ENCODE results near the gene TNP2.
"Not testable (repeated sequence)": the region's sequence is repeated elsewhere in the genome, so short reads cannot be mapped to it uniquely, and the experiment has no call there.

The TNP2 gene

DNA sequence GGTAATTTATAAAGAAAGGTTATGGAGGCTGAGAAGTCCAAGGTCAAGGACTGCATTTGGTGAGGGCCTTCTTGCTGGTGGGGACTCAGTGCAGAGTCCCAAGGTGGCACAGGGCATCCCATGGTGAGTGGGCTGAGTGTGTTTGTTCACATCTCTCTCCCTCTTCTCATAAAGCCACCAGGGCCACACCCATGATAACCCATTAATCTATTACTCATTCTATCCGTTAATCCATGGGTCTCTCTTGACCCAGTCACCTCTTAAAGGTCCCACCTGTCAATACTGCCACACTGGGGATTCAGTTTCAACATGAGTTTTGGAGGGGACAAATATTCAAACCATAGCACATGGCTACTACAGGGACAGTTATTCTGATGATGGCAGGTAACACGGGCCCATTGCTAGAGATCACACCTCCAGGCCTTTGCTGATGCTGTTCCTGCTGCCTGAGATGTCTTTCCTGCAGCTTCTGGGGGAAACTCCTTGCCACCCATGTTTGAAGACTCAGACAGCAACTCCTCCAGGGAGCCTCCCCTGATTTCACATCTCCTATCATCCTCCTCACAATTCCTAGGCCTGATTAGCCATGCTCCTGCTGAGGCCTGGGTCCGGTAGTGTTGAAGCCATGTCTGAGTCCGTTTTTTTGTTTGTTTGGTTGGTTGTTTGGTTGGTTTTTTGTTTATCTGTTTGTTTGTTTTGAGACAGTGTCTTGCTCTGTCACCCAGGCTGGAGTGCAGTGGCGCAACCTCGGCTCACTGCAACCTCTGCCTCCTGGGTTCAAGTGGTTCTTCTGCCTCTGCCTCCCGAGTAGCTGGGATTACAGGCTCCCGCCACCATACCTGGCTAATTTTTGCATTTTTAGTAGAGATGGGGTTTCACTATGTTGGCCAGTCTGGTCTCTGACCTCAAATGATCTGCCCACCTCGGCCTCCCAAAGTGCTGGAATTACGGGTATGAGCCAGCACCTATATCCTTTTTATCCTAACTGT is 29.2 kb downstream of the TNP2 start:
- no peak for DNase-seq

DNA sequence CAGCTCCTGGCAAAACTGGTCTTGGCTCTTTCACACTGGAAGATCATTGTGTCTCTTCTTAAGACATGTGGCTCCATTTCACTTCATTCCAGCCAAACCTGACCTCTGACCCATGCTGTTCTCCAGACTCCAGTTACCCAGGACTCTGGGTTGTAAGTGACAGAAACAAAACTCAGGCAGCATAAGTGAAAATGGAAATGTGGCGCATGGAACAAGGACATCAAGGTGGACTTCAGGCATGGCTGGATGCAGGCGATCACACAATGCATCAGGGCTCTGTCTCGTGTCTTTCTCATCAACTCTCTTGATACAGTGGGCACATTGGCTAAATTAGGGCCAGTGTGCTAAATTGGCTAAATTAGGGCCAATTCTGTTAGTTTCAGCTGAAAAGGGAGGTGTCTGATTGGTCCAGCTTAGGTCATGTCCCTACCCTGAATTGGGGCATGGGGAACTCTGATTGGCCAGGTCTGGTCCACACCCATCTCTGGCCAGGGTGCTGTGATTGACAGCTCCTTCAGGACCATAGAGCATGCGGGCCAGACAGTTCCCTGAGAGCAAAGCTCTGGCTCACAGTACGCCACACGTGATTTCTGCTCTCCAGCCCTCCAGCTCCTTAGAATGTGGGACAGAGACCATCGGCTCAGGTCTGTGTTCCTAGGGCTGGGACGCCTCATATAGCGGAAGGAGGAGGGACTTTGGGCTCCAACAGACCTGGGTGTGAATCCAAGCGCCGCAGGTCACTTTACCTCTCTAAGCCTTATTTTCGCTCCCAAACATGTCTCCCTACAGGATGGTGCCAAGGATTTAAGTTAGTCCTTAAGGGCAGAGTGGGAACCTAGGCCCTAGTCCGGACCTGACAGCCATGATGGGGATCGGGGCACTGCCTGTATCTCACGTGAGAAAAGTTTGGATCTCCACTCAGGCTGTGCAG is 30.6 kb downstream of the TNP2 start:
- DNase-seq, result no peak

DNA sequence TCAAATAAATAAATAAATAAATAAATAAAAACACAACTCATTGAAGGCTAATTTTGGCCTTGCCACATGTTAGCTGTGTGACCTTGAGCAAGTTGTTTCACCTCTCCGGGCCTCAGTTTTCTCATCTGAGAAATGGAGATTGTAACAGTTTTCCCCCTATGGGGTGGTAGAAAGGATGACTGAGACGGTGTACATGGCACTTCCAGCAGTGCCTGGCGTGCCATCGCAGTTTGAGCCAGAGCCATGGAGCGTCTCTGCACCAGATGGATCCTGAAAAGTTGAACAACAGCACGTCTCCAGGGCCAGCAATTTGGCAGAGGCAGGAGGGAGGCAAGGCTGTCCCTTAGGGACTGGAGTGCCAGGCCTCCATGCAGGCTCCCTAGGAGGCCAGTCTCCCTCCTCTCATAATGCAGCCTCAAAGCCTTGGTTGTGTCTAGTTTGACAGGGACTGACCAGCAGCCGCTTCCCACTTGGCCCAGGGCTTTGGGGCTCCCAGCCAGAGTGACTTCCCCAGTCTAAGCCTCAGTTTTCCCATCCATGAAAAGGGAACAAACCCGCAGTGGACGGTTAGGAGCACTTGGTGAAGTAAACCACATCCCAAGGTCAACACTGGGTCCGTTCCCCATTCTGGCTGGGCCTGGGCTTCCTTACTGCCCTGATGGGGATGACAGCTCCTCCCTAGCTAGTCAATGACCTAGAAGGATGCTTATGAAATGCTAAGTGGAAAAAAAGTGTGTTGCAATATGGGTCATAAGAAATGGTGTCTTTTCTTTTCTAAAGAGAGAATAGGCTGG is 32.5 kb downstream of the TNP2 start:
- DNase-seq, result no peak

DNA sequence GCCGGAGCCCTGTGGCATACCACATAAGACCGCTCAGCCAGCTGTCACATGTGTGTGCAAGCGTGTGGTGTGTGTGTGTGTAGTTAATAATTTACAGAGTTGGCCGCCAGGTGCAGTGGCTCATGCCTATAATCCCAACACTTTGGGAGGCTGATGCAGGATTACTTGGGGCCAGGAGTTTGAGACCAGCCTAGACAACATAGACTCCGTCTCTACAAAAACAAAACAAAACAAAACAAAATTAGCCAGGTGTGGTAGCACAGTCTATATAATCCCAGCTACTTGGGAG is 33.5 kb downstream of the TNP2 start:
- no peak for DNase-seq

DNA sequence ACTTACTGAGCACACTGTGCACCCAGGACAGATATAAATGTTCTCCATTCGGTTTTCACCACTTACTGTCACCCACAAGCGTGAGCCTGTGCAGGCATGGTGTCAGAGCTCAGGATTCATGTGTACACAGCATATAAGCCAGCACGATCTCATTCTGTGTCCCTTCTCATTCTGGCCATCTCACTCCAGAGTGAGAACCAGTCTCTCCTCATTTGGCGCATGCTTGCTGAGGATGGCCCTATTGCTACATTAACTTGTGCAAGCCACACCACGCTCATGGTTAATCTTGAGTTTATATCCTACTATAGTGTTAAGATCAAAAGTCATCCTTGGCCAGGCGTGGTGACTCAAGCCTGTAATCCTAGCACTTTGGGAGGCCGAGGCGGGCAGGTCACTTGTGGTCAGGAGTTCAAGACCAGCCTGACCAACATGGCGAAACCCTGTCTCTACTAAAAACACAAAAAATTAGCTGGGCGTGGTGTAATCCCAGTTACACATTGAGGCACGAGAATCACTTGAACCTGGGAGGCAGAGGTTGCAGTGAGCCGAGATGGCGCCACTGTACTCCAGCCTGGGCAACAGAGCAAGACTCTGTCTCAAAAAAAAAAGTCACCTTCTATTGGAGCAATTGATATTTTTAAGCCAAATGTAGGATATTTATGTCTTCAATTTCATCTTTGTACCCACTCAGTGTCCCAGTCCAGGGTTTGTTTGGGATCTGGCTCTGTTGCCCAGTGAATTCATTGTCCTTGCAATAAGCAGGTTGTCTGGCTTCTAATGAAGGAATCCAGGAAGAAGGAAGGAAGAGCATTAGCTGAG is 34.0 kb downstream of the TNP2 start:
- DNase-seq, result no peak

DNA sequence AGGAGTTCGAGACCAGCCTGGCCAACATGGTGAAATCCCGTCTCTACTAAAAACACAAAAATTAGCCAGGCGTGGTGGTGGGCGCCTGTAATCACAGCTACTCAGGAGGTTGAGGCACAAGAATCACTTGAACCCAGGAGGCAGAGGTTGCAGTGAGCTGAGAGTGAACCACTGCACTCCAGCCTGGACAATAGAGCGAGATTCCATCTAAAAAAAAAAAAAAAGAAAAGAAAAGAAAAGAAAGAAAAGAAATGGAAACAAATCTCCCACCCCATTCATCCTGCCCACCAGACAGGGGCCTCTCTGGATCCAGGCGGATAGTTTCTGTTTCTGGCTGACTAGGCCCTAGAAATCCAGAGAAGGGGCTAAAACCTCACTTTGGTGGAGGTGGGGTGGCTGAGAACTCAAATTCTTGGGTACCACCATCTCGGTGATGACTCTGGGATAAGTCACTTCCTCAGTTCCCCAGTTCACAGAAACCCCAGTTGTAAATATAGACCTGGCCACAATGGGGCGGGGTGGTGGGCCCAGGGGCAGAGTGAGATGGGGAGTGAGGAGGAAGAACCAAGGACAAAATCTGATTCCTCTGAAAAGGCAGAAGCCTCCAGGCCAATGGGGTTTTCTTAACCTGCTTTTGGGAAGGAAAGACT is 35.3 kb downstream of the TNP2 start:
- DNase-seq, result peak; percentile 22

DNA sequence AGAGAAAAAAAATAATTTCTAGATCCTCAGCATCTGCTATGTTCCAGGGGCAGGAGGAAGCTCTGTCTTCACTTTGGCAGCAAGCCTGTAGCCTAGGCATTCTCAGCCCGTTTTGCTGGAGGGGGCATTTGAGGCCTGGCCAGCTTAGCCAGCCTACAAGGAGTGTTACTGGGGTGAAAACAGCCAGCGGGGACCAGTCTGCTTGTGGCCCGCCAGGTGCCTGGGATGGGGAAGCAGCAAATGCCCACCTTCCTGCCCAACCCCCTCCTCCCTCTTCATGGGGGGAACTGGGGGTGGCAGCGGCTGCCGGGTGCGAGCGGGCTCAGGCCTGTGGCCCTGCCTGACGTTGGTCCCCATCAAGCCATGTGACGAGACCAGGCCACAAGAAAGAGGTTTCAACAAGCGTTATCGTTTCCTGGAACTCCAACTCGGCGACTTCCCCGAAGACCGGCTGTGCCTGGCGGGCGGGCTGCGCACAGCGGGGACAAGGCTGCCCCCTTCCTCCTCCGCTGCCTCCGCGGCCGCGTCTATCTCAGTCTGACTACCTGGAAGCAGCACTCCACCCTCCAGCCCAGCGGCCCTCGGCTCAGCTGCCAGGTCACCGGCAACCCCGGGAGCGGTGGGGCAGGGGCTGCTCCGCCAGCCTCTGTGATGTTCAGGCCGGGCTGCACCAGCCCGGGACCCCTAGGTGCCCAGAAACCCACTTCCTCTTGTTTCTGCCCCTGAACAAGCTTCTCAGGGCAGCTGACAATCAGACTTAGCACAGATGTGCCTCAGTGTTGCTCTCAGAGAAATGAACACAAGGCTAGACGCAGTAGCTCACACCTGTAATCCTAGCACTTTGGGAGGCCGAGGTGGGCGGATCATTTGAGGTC is 36.0 kb downstream of the TNP2 start:
- peak; percentile 69 for DNase-seq

DNA sequence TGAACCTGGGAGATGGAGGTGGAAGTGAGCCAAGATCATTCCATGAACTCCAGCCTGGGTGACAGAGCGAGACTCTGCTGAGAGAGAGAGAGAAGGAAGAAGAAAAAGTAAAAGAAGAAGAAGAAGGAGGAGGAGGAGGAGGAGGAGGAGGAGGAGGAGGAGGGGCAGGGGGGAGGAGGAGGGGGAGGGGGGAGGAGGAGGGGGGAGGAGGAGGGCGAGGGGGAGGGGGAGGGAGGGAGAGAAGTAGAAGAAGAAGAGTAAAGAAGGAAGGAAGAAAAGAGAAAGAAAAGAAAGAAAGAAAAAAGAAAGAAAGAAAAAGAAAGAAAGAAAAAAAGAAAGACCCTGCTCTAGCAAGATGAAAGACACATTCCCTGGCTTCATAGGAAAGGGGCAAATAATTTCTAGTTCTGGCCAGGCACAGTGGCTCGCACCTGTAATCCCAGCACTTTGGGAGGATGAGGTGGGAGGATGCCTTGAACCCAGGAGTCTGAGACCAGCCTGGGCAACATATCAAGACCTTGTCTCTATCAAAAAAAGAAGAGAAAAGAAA is 36.7 kb downstream of the TNP2 start:
- no peak for DNase-seq

DNA sequence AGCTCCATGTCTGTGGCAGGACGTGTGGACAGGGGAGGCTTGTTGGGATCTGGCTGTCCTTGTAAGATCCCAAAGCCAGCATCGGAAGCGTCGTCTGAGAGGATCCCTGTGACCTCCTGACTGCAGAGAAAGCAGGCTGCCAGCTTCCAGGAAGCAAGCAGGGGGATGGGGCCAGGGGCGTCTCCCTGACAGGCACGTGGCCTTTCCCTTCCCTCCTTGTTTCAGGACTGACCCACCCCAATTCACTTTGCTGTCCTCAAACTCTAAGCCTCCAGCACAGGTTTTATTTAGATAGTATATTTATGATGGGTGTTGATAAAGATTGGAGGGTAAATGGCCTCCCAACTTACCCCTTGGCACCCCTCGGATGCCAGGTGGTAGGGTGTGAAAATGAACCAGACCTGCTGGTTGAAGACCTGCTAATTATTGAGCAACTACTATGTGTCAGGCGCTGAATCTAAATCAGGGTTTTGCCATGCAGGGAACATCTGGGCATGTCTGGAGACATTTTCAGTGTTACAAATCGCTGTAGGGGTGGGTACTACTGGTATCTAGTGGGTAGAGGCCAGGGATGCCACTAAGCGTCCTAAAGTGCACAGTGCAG is 37.7 kb downstream of the TNP2 start:
- DNase-seq, result no peak

DNA sequence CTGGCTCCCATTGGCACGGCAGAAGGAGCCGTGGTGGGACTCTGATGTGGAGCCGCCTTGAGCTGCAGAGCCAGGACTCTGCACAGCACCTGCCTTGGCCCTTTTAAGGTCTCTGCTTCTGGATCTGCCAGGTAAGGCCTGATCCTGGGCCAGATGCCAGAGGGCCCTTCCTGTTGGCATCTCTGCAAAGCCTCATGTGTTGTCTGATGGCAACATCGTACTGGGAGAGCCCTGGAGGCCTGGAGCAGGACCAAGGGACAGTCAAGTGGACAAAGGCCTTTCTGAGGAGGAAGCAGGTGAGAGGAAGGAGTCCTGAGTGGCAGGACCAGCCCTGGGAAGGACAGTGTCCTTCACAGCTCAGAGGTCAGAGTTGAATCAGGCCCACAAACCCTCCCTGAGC is 39.2 kb downstream of the TNP2 start:
- no peak for DNase-seq

DNA sequence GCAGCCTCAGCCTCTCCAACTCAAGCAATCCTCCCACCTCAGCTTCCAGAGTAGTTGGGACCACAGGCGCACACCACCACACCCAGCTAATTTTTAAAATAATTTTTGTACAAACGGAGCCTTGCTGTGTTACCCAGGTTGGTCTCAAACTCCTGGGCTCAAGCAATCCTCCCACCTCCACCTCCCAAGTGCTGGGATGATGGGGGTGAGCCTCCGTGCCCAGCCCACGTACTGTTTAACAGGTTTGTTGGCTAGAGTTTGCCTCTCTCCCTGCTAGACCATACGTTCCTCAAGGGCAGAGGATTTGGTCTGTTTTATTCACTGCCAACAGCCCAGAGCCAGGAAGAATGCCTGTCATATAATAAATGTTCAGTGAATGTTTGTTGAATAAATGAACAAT is 39.7 kb downstream of the TNP2 start:
- no peak for DNase-seq

DNA sequence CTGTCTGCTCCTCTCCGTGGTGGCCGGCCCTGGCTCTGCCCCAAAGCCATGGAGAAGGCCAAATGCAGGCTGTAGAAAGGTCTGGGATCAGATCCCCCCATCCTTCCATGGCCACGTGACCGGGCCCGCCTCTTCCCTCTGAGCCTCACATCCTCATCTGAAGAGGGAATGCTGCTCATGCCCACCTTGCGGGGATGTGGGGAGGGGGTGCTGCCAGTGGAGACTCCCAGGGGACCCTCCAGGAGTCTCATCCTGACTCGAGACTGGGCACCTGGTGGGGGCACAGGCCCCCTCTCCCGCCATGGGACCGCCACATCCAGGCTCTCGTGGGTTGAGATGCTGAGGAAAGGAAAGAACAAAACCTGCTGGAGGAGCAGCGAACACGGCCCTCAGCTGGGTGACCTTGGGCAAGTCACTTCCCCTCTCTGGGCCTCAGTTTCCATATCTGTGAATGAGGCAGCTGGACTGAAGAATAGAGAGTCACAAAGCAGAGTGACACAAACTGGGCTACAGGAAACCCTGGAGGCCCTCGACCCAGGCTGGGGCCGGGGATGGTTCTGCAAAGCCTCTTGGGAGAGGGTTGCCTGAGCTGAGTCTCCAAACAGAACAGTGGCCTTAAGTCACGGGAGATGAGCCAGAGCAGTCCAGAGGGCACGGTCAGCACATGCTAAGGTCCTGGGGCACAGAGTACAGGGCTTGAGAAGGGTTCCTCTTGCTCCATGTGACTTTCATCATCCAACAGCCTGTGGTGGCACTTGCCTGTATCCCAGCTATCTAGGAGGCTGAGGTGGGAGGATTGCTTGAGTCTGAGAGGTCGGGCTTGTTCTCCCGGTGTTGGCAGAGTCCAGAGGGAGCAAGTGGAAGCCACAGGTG is 43.2 kb downstream of the TNP2 start:
- DNase-seq, result no peak

DNA sequence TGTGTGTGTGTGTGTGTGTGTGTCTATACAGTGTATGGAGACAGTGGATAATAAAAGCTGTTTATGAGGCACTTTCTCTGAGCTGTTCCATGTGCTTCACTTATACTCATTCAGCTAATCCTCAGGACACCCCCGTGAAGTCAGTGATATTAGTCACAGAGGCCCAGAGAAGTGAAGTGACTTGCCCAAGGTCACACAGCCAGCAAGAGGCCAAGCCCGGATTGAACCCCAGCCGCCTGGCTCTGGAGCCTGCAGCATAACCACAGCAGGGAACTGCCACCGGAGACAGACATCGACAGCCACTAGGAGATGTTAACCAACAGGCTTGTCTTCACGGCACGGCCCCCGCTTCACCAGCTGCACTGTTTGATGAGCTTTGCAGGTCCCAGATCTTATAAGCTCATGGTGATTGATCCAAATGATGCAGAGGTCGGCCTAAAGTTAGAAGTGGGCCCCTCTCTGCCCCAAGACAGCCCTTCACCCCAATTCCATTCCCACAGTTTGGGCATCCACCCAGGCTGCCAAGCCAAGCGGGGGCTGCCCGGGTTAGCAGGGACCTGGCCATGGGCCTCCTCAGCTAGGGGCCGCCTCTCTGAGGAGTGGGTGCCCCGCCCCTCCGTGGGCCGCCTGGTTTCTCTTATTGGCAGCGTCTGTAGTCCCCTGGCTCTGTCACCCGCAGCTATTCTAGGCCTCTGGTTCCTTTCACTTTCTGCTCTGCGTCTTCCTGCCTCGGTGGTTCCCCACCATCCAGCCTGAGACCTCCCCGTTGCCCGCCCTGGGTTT is 44.0 kb downstream of the TNP2 start:
- peak; percentile 66 for DNase-seq

DNA sequence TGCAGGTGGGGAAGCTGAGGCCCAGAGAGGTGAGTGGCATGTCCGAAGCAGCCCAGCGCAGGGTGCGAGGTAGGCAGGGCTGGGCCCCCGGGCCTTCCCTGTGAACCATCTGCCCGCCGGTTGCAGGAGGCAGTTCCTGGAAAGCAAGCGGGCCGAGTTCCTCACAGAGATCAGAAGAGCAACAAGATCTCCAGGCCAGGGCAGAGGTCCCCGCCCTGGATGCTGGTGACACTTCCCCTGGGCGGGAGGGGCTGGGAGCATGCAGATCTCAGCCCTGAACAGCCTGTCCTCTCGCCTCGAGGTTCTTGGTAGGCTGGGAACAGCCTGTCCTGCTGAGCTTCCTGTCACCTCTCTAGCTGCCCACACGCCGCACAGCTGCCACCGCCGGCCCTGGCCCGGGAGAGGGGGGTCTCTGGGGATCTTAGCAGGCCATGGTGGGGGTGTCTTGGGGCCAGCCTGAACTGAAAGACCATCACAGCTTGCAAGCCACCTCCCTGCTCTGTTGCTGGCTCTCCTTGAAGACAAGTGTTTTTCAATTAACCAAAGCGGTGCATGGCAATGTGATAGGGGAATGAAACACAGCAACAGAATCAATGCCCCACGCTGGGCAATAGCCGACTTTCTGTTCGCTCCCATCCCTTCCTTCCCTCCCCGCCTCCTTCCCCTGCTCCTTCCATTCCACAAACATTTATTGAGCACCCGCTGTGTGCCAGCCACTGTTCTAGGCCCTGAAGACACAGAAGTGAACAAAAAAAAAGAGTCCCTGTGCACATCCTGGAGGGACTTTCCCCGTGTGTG is 44.8 kb downstream of the TNP2 start:
- DNase-seq, result no peak

DNA sequence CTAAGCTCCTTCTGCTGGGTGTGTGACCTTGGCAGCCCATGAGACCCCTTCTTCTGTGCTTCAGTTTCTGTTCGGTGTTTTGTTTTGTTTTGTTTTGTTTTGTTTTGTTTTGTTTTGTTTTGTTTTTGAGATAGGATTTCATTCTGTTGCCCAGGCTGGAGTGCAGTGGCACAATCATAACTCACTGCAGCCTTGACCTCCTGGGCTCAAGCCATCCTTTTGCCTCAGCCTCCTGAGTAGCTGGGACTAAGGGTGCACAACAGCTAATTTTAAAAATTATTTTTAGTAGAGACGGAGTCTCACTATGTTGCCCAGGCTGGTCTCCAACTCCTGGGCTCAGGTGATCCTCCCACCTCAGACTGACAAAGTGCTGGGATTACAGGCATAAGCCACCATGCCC is 48.6 kb downstream of the TNP2 start:
- DNase-seq, result not testable (repeated sequence)

DNA sequence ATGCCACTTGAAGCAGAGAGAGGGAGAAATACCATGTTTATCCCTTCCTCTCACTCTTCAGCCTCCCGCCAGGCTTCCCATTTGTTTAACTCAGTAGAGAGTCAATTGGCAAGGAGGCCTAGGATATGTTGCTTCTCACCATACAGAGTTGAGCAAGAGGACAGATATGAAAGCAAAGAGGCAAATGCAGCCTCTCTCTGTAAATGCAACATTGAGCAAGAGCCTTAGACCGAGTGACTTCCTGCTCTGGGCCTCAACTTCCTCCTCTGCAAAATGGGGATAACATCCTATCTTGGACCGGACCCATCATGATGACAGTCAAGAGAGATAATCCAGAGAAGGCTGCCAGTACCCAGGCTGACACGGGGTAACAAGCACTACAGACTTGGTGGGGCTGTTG is 49.9 kb downstream of the TNP2 start:
- no peak for DNase-seq

DNA sequence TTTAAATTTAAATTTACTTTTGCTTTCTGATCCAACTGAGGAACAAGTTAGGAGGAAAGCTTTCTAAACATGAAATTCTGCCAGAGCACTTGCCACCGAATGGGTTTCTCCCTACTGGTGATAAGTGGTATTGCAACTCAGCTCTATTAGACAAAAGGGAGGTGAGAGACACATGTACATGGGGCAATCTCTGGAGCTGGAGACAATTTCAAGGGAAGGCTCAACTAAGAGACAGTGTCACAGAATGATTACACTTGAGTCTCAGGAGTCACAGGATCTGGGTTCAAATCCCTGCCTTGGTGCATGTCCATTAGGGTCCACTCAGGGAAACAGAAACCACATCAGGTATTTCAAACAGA is 50.5 kb downstream of the TNP2 start:
- no peak for DNase-seq
